C4-2B (cell line): ENCODE measurements around the gene BLOC1S4.

Source experiments
- H3K27ac ChIP-seq: fragments of 450-650 bp; 2 replicates; pipeline ENCODE4 v1.5.1; 2017
- ZFX ChIP-seq: fragments of 450-650 bp; IDR thresholded peaks from 2 replicates; pipeline ENCODE4 v1.6.1; 2017
- TF ChIP-seq, protein P1 (sequence below): fragments of 450-650 bp; conservative IDR thresholded peaks from 2 replicates; pipeline ENCODE4 v1.5.1; 2017; ENCODE audit warnings: mild to moderate bottlenecking

BLOC1S4 gene

DNA sequence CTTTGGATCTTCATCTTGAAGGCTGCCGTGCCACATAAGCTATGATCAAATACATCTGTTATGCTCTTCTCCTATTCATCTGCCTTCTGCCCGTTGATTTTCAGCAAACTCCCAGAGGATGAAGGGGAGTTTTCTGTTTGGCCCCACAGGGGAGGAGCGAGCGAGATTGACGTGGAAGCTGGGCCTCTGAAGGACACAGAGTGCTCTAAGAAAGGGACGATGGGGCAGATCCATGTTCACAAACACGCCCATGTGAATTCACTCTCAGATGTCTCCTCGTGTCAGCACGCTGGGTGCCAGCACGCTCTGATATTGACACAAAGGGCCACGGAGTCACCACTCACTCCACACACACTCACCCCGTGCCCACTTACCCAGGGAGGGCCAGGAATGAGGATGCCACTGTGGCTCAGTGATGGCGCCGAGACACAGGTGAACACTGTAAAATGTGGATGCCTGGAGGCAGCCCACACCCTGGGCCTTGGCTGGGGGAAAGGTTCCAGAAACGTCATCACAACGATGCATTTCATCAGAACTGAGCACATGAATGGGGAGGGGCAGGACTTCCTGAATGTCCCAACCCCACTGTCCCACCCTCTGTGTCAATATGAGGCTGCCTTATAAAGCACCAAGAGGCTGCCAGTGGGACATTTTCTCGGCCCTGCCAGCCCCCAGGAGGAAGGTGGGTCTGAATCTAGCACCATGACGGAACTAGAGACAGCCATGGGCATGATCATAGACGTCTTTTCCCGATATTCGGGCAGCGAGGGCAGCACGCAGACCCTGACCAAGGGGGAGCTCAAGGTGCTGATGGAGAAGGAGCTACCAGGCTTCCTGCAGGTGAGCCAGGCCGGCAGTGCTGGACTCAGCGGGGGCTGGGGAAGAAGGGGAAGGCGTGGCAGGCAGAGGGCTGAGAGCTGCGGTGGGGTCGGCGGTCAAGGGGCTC lies 22.5 kb upstream of the BLOC1S4 start, which contains the start of gene S100P:
Gene S100P (plus strand): TSS at position 648 of the 946 bp plus-strand sequence. CDS start 55 bp downstream, at position 703.
- TF ChIP-seq, protein P1, sequence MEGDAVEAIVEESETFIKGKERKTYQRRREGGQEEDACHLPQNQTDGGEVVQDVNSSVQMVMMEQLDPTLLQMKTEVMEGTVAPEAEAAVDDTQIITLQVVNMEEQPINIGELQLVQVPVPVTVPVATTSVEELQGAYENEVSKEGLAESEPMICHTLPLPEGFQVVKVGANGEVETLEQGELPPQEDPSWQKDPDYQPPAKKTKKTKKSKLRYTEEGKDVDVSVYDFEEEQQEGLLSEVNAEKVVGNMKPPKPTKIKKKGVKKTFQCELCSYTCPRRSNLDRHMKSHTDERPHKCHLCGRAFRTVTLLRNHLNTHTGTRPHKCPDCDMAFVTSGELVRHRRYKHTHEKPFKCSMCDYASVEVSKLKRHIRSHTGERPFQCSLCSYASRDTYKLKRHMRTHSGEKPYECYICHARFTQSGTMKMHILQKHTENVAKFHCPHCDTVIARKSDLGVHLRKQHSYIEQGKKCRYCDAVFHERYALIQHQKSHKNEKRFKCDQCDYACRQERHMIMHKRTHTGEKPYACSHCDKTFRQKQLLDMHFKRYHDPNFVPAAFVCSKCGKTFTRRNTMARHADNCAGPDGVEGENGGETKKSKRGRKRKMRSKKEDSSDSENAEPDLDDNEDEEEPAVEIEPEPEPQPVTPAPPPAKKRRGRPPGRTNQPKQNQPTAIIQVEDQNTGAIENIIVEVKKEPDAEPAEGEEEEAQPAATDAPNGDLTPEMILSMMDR = no peak
- TF ChIP-seq ZFX = no peak
- peak within 1 kb of the TSS; percentile 88 for H3K27ac ChIP-seq

- peak overlapping the region; percentile 88 for H3K27ac ChIP-seq
- no peak for TF ChIP-seq ZFX
- TF ChIP-seq, protein P1 = no peak
Measured at GRCh38 chr4:6694177-6694901, 21.6 kb upstream of the BLOC1S4 start.

DNA sequence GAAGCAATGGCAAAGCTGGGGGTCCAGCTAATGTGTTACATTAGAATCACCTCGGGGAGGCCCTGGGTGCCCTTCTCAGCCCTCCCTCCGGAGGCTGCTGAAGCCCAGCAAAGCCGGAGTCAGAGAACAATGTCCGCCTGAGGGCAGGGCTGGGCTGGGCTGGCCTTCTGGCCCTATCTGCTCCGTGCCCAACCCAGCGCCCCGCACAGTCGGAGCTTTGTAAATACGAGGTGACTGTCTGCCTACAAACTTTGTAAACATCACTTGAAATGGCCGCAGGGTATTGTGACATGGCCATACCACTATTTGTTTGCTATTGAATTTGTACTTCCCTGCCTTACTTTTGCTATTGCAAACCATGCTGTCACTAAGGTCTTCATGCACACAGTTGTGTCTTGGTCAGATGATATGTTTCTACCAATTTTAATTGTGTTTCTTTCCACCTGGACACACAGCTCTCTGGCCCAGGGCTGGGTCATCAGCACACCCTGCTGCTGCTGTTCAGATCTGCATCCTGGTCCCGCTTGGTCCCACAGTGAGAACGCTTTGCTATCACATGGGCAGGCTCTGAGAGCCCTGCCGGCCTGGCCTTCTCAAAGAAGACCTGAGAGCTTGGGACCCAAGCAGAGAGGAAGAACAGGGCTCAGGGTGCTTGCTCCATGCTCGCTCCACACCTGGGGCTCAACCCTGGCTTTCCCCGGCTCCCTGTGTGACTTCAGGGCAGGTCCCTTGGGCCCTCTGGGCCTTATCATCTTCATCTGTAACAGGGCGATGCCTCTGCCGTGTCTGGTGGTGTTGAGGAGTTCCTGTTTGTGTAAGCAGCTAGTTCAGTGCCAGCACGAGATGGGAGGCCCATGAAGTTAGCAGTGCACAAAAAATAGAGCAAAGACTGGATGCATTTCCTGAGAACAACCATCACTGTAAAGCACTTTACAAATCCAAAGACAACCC lies 20.0 kb upstream of the BLOC1S4 start:
- TF ChIP-seq, protein P1 = no peak; the same call in 1 of the 2 replicates
- 0 out of 2 replicates have a peak, but pooled peaks have one; percentile 22 for TF ChIP-seq ZFX
- H3K27ac ChIP-seq = peak overlapping the region; percentile 88

DNA sequence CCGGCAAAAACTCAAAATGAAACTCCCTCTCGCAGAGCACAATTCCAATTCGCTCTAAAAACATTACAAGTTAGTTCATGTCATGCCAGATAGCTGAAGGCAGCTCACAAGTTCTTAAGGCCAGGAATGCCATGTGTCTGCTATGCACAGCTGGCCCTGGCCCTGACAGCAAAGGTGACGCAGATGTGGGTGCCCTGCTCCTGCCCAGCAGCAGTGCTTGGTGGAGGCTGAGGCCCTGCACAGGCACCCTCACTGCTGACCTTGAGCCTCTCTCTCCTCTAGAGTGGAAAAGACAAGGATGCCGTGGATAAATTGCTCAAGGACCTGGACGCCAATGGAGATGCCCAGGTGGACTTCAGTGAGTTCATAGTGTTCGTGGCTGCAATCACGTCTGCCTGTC lies 19.4 kb upstream of the BLOC1S4 start:
- TF ChIP-seq, protein P1 = no peak
- no peak for TF ChIP-seq ZFX
- peak overlapping the region; percentile 88 for H3K27ac ChIP-seq

DNA sequence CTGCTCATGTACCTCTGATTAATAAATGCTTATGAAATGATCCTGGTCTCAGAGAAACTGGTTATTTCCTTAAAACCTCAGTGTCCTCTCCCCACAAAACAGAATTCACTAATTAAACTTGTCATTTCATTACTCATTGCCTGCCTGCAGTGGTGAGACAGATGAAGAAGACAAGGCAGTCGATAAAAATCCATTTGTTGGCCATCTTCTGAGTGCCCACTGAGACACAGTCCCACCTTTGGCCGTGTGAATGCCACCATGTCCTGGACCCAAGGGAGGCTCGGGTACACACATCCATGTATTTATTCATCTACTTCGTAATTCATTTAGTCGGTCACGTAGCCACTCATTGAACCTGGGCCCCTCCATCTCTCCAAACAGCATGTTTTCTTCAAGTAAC lies 18.8 kb upstream of the BLOC1S4 start:
- TF ChIP-seq, protein P1 = no peak
- TF ChIP-seq ZFX = no peak
- H3K27ac ChIP-seq = peak overlapping the region; percentile 88

DNA sequence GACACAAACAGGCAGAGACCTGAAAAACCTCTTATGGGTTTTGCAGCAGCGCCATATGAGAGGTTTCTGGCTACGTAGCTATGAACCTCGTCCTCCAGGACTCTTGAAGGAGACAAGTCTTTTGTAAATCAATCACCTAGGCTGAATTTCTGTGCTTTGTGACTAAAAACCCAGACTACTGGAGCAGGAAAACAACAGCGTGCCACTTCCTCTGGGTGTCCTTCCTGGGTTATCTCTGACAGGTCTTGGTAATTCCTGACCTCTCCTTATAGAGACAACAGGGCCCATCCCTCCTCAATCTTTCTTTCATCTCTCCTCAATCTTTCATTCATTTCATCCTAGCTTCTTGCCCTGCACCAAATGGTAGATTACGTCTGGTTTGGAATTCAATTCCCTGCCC lies 16.6 kb upstream of the BLOC1S4 start:
- TF ChIP-seq, protein P1 = no peak
- no peak for TF ChIP-seq ZFX
- H3K27ac ChIP-seq = no peak overlapping the region
